AG04450 (cell line): Measurements from ENCODE around the gene SLC11A1. TPM values are rescaled to one million over a fixed set of nuclear protein-coding genes. Genes with fewer than 3 reads are reported as not detected.

Experiments used
- CTCF ChIA-PET: fragments of 300-600, 350-600 bp; formaldehyde crosslinking; extraction: SDS; loops from one replicate; lab custom pipeline; 2022; ENCODE audit warnings: antibody characterized with exemption, inconsistent platforms; lab: Charles Lee
- POLR2A ChIA-PET: fragments of 350-600 bp; formaldehyde crosslinking; extraction: SDS; loops from one replicate; lab custom pipeline; 2021; ENCODE audit warnings: antibody characterized with exemption, inconsistent platforms; lab: Yijun Ruan, JAX
- DNase-seq: peaks from one replicate; pipeline ENCODE4 v3.0.0-alpha.2; 2011; ENCODE audit warnings: low read depth, low spot score
- H3K27ac ChIP-seq: one replicate; pipeline ENCODE4 v1.5.1; 2012; ENCODE audit warnings: low read depth, low read length, control low read depth
- H3K27me3 ChIP-seq: one replicate; pipeline ENCODE4 v1.6.0; 2012; ENCODE audit warnings: low read length; ENCODE audit not compliant: control insufficient read depth, insufficient read depth
- H3K4me3 ChIP-seq: 2 replicates; pipeline ENCODE4 v1.5.1; 2011; ENCODE audit warnings: mild to moderate bottlenecking, low read depth, low read length, control low read depth
- H3K9me3 ChIP-seq: 2 replicates; pipeline ENCODE4 v1.5.1; 2012; ENCODE audit warnings: low read length; ENCODE audit not compliant: control insufficient read depth, insufficient read depth
- polyA plus RNA-seq: library from polyadenylated mRNA; depleted of rRNA; stranded (reverse); fragments of >200 nt; gene quantifications from 2 replicates; pipeline ENCODE4 v1.2.3, GENCODE V29; 2011
- TF ChIP-seq, protein P1 (sequence below): IDR thresholded peaks from 2 replicates; pipeline ENCODE4 v1.5.1; 2011; ENCODE audit warnings: low read depth, low read length, control low read depth, inconsistent platforms

SLC11A1 gene
- polyA plus RNA-seq, 1 experiment, result not detected

DNA sequence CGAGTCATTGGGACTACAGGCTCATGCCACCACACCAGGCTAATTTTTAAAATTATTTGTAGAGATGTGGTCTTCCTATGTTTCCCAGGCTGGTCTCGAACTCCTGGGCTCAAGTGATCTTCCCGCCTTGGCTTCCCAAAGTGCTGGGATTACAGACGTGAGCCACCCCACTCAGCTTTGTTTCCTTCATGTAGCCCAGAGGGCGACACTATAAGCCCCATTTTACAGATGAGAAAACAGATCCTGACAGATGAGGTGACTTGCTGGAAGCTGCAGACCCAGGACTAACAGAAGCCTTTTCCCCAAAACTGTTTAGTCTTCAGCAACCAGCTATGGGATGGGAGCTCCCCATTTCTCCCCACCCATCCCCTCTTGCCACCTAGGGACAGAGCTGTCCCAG lies 10.4 kb downstream of the SLC11A1 start:
- CTCF ChIA-PET, result interaction anchor here (3.9 to 5.9 kb wide), 3 partner anchors 92 to 121 kb away, joined by 49 to 73 read pairs (median 64); partner anchors contain the start of genes AAMP, PNKD and TMBIM1
- POLR2A ChIA-PET, result interaction anchor here (0.9 kb wide), 1 partner anchor 97 kb away, joined by 3 read pairs; no protein-coding TSS in a partner anchor

DNA sequence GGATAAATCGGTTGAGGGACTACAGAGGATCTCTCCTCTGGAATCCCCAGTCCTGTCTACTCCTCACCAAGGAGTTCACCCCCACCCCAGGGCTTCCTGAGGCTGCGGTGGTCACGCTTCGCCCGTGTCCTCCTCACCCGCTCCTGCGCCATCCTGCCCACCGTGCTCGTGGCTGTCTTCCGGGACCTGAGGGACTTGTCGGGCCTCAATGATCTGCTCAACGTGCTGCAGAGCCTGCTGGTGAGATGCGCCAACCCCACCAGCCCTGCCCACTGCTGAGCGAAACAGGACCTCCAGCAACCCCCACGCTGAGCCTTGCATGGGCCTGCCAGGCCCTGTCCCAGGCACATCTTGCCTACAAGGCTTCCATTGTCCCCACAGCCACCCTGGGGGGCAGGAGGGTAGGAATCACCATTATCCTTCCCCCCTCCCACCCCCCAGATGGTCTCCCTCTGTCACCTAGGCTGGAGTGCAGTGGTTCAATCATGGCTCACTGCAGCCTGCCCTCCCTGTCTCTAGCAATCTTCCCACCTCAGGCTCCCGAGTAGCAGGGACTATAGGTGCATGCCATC lies 10.9 kb downstream of the SLC11A1 start:
- TF ChIP-seq, protein P1, sequence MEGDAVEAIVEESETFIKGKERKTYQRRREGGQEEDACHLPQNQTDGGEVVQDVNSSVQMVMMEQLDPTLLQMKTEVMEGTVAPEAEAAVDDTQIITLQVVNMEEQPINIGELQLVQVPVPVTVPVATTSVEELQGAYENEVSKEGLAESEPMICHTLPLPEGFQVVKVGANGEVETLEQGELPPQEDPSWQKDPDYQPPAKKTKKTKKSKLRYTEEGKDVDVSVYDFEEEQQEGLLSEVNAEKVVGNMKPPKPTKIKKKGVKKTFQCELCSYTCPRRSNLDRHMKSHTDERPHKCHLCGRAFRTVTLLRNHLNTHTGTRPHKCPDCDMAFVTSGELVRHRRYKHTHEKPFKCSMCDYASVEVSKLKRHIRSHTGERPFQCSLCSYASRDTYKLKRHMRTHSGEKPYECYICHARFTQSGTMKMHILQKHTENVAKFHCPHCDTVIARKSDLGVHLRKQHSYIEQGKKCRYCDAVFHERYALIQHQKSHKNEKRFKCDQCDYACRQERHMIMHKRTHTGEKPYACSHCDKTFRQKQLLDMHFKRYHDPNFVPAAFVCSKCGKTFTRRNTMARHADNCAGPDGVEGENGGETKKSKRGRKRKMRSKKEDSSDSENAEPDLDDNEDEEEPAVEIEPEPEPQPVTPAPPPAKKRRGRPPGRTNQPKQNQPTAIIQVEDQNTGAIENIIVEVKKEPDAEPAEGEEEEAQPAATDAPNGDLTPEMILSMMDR, result no peak
- H3K27me3 ChIP-seq, result no peaks in the 10 kb centered on the region
- no peak overlapping the region for H3K27ac ChIP-seq
- ChIA-PET POLR2A (interaction anchor here (0.6 to 0.9 kb wide), 2 partner anchors 98 to 524 kb away, joined by 3 read pairs; no protein-coding TSS in a partner anchor), CTCF (interaction anchor here (3.9 to 5.9 kb wide), 3 partner anchors 92 to 121 kb away, joined by 49 to 73 read pairs (median 64); partner anchors contain the start of genes AAMP, PNKD and TMBIM1)
- no peak for DNase-seq
- H3K9me3 ChIP-seq, result peaks cover 2% of the 10 kb centered on the region; the same call in 1 of the 2 replicates
- no peak overlapping the region for H3K4me3 ChIP-seq

More for the DNA sequence above, 10.4 kb downstream of the SLC11A1 start:
- Histone ChIP-seq H3K27ac (no peak overlapping the region), H3K27me3 (no peaks in the 10 kb centered on the region), H3K4me3 (no peak overlapping the region), H3K9me3 (peaks cover 7% of the 10 kb centered on the region; the same call in 1 of the 2 replicates)
- no peak for DNase-seq
- TF ChIP-seq, protein P1, result no peak

DNA sequence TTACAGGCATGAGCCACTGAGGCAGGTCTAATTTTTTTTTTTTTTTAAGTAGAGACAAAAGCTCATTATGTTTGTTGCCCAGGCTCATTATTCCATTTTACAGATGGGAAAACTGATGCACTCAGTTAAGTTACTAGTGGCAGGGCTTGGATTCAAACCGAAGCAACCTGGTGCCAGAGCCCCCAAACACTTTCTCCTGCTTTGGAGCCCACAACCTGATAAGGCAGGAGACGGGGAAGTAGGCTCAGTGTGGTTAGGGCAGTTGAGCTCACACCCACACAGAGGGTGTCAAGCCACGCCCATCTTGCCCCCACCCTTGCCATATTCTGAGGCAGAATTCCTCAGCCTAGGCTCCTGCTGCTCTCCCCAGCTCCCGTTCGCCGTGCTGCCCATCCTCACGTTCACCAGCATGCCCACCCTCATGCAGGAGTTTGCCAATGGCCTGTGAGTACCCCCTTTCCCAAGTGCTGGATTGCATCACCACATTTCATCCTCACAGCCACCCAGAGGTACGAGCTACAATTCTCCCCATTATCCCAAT lies 11.7 kb downstream of the SLC11A1 start:
- ChIA-PET CTCF (interaction anchor here (0.8 to 5.9 kb wide), 4 partner anchors 93 to 122 kb away, joined by 4 to 73 read pairs (median 56); partner anchors contain the start of genes AAMP, PNKD and TMBIM1), POLR2A (no interaction called here)
- DNase-seq, result no peak
- Histone ChIP-seq H3K4me3 (no peak overlapping the region), H3K9me3 (no peaks in the 10 kb centered on the region; the same call in 1 of the 2 replicates), H3K27me3 (no peaks in the 10 kb centered on the region), H3K27ac (no peak overlapping the region)
- TF ChIP-seq, protein P1, result no peak

DNA sequence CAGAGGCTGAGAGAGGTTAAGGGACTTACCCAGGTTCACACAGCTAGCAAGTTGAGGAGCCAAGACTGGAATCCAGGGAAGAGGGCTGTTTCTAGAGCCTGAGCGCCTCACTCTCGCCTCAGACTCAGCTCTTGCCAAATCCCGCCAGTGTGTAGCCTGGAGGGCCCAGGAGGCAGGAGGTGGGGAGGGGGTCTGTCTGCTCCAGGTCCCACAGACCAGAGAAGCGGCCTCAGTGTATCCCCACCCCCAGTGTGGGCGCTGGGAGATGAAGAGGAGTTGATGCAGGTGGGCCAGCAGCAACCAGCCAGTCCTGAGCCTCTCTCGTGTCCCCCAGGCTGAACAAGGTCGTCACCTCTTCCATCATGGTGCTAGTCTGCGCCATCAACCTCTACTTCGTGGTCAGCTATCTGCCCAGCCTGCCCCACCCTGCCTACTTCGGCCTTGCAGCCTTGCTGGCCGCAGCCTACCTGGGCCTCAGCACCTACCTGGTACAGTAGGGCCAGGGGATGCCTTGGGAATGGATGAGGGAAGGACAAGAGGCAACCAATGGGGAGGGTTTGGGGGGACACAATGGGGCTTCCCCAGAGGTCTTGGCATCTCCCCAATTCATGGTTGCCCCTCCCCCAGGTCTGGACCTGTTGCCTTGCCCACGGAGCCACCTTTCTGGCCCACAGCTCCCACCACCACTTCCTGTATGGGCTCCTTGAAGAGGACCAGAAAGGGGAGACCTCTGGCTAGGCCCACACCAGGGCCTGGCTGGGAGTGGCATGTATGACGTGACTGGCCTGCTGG lies 12.4 kb downstream of the SLC11A1 start:
- ChIA-PET CTCF (interaction anchor here (0.7 to 5.9 kb wide), 5 partner anchors 94 to 279 kb away, joined by 4 to 73 read pairs (median 49); partner anchors contain the start of genes AAMP, PNKD and TMBIM1), POLR2A (no interaction called here)
- TF ChIP-seq, protein P1, result no peak

More for the DNA sequence above, 12.4 kb downstream of the SLC11A1 start:
- no peak for DNase-seq
- Histone ChIP-seq H3K27ac (no peak overlapping the region), H3K9me3 (no peaks in the 10 kb centered on the region; the same call in 1 of the 2 replicates), H3K4me3 (no peak overlapping the region), H3K27me3 (no peaks in the 10 kb centered on the region)
